ENCODE results near the gene KCNMB1.

KCNMB1 gene

GRCh38 chr5:170362102-170362501 is 27.1 kb downstream of the KCNMB1 start:
- H3K4me3 ChIP-seq (replicated peaks; ENCODE audit: low read depth, low read length), result no peak overlapping the region
- TF ChIP-seq, protein P1, sequence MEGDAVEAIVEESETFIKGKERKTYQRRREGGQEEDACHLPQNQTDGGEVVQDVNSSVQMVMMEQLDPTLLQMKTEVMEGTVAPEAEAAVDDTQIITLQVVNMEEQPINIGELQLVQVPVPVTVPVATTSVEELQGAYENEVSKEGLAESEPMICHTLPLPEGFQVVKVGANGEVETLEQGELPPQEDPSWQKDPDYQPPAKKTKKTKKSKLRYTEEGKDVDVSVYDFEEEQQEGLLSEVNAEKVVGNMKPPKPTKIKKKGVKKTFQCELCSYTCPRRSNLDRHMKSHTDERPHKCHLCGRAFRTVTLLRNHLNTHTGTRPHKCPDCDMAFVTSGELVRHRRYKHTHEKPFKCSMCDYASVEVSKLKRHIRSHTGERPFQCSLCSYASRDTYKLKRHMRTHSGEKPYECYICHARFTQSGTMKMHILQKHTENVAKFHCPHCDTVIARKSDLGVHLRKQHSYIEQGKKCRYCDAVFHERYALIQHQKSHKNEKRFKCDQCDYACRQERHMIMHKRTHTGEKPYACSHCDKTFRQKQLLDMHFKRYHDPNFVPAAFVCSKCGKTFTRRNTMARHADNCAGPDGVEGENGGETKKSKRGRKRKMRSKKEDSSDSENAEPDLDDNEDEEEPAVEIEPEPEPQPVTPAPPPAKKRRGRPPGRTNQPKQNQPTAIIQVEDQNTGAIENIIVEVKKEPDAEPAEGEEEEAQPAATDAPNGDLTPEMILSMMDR (IDR thresholded peaks at IDR 0.05; ENCODE audit: low read length, missing control alignments), result no peak
- no peak for DNase-seq (ENCODE audit: low read depth)

GRCh38 chr5:170361616-170362015 is 27.6 kb downstream of the KCNMB1 start:
- no peak overlapping the region for H3K4me3 ChIP-seq (replicated peaks; ENCODE audit: low read depth, low read length)
- TF ChIP-seq, protein P1 (IDR thresholded peaks at IDR 0.05; ENCODE audit: low read length, missing control alignments), result no peak
- no peak for DNase-seq (ENCODE audit: low read depth)

- DNase-seq (ENCODE audit: low read depth), result no peak
- no peak overlapping the region for H3K4me3 ChIP-seq (replicated peaks; ENCODE audit: low read depth, low read length)
- TF ChIP-seq, protein P1 (IDR thresholded peaks at IDR 0.05; ENCODE audit: low read length, missing control alignments), result no peak
Measured at GRCh38 chr5:170361116-170361515, 28.1 kb downstream of the KCNMB1 start.

GRCh38 chr5:170360709-170361108 is 28.5 kb downstream of the KCNMB1 start:
- H3K4me3 ChIP-seq (replicated peaks; ENCODE audit: low read depth, low read length), result no peak overlapping the region
- no peak for DNase-seq (ENCODE audit: low read depth)
- TF ChIP-seq, protein P1 (IDR thresholded peaks at IDR 0.05; ENCODE audit: low read length, missing control alignments), result no peak

DNA sequence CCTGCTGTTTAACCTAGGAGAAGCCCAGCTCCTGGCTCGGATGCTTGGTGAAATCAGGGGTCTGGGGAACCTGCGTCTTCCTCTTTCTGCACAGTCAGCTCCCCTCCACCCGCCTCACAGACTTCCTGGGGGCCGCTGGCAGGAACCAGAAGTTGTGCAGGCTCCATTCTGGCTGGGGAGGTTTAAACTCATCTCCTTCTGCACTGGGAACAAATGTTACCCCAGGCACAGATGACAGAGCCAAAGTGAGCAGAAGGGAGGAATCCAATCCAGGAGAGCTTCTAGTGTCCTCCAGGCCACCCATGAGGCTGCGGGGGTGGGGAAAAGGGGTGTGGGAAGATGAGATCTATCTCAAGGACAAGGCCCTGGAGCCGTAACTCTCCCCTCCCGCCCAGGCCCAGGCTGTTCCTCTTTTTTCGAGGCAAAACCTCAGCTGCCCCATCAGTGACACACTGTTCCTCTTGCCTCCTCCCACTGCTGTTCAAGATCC is 31.2 kb downstream of the KCNMB1 start:
- TF ChIP-seq, protein P1 (IDR thresholded peaks at IDR 0.05; ENCODE audit: low read length, missing control alignments), result no peak
- no peak overlapping the region for H3K4me3 ChIP-seq (replicated peaks; ENCODE audit: low read depth, low read length)
- DNase-seq (ENCODE audit: low read depth), result no peak

GRCh38 chr5:170355601-170356098 is 33.5 kb downstream of the KCNMB1 start:
- no peak for DNase-seq (ENCODE audit: low read depth)
- H3K4me3 ChIP-seq (replicated peaks; ENCODE audit: low read depth, low read length), result no peak overlapping the region
- TF ChIP-seq, protein P1 (IDR thresholded peaks at IDR 0.05; ENCODE audit: low read length, missing control alignments), result no peak

GRCh38 chr5:170353961-170354360 is 35.2 kb downstream of the KCNMB1 start:
- no peak for DNase-seq (ENCODE audit: low read depth)
- no peak overlapping the region for H3K4me3 ChIP-seq (replicated peaks; ENCODE audit: low read depth, low read length)
- TF ChIP-seq, protein P1 (IDR thresholded peaks at IDR 0.05; ENCODE audit: low read length, missing control alignments), result no peak

All from fibroblast of pulmonary artery (primary cell).